ENCODE data around the gene REG4.

GRCh38 chr1:119752592-119752991 lies 58.7 kb downstream of the REG4 start:
- TF ChIP-seq CTCF (IDR thresholded peaks at IDR 0.05) (no peak), POLR2AphosphoS5 (IDR thresholded peaks at IDR 0.05) (no peak), POLR2A (IDR thresholded peaks at IDR 0.05) (no peak)

Measured in sigmoid colon (tissue), 4 donors.